Endothelial cell of umbilical vein (primary cell): ENCODE measurements around the gene PPFIA3. TPM values are rescaled to one million over a fixed set of nuclear protein-coding genes. Genes with fewer than 3 reads are reported as not detected.

ENCODE experiments used
- Bru-seq: library from RNA; stranded (reverse); fragments of 400-500 nt; gene quantifications from one replicate; lab custom pipeline; 2021; lab: Mats Ljungman, UMichigan
- BruChase-seq, 2 experiments: library from RNA; stranded (reverse); fragments of 400-500 nt; gene quantifications; one replicate each; lab custom pipeline; 2021; lab: Mats Ljungman, UMichigan
- BruUV-seq: library from RNA; stranded (reverse); fragments of 400-500 nt; replicated peaks from 2 replicates; lab custom pipeline; 2021; lab: Mats Ljungman, UMichigan
- CTCF ChIA-PET: fragments of 300-600, 350-600 bp; sonication (Branson Sonifier 250); formaldehyde crosslinking; loops from one replicate; lab custom pipeline; 2021; ENCODE audit warnings: antibody characterized with exemption, inconsistent platforms; lab: Charles Lee
- POLR2A ChIA-PET: fragments of 300-600, 350-600 bp; sonication (Branson Sonifier 250); formaldehyde crosslinking; loops from one replicate; lab custom pipeline; 2021; ENCODE audit warnings: antibody characterized with exemption, inconsistent platforms; lab: Charles Lee
- DNase-seq: peaks from one replicate; pipeline ENCODE4 v3.0.0-alpha.2; 2011; ENCODE audit warnings: low read depth, low spot score
- FAIRE-seq: peaks from 2 replicates; lab custom pipeline; 2011; peaks lifted over from hg19 to GRCh38; lab: Jason Lieb, UNC
- H2AFZ ChIP-seq: 2 replicates; pipeline ENCODE4 v1.6.0; 2012; ENCODE audit warnings: low read depth, low read length, control low read depth, inconsistent platforms
- H3K27ac ChIP-seq: 2 replicates; pipeline ENCODE4 v1.5.1; 2011; ENCODE audit warnings: low read depth, mild to moderate bottlenecking, control low read depth, low read length, moderate library complexity; ENCODE audit not compliant: insufficient read depth
- H3K27me3 ChIP-seq, 2 experiments: 2 replicates each; pipeline versions ENCODE4 v1.6.0 to v1.6.1; 2011; ENCODE audit warnings: low read length in 2 of 2, mixed read lengths in 1 of 2; ENCODE audit not compliant: control insufficient read depth in 2 of 2, insufficient read depth in 2 of 2
- H3K36me3 ChIP-seq, 2 experiments: 2 replicates in 1 of 2; 3 replicates in 1 of 2; pipeline ENCODE4 v1.5.1; 2011; ENCODE audit warnings: low read length in 2 of 2, mild to moderate bottlenecking in 1 of 2, moderate library complexity in 1 of 2; ENCODE audit not compliant: control insufficient read depth in 2 of 2, insufficient read depth in 2 of 2; ENCODE audit errors: extremely low read depth in 1 of 2
- H3K4me1 ChIP-seq: 3 replicates; pipeline ENCODE4 v1.5.1; 2011; ENCODE audit warnings: mild to moderate bottlenecking, low read length; ENCODE audit not compliant: control insufficient read depth, insufficient read depth; ENCODE audit errors: extremely low read depth
- H3K4me2 ChIP-seq: 2 replicates; pipeline ENCODE4 v1.6.1; 2011; ENCODE audit warnings: low read length, control low read depth, mixed read lengths; ENCODE audit not compliant: insufficient read depth
- H3K4me3 ChIP-seq, 3 experiments: fragments of 200-600 bp in 1 of 3; sonication (generic), shearing (Covaris generic) in 1 of 3; replicated peaks in 1 of 3; 2 replicates each; pipeline ENCODE4 v1.5.1; 2011 to 2016; ENCODE audit warnings: control low read depth in 3 of 3, low read length in 3 of 3, mild to moderate bottlenecking in 2 of 3, inconsistent platforms in 1 of 3, low read depth in 1 of 3, moderate library complexity in 1 of 3; ENCODE audit not compliant: insufficient read depth in 1 of 3
- H3K79me2 ChIP-seq: 2 replicates; pipeline ENCODE4 v1.6.0; 2012; ENCODE audit warnings: low read length, inconsistent platforms; ENCODE audit not compliant: control insufficient read depth, insufficient read depth
- H3K9ac ChIP-seq: replicated peaks from 2 replicates; pipeline ENCODE3; 2011; ENCODE audit warnings: low read length, control low read depth; ENCODE audit not compliant: insufficient read depth; ENCODE audit errors: extremely low read depth
- H3K9me1 ChIP-seq: replicated peaks from 3 replicates; pipeline ENCODE4 v1.6.0; 2011; ENCODE audit warnings: mild to moderate bottlenecking, low read length; ENCODE audit not compliant: control insufficient read depth, insufficient read depth; ENCODE audit errors: extremely low read depth
- H3K9me3 ChIP-seq: replicated peaks from 2 replicates; pipeline ENCODE4 v1.5.1; 2012; ENCODE audit warnings: low read length, inconsistent platforms; ENCODE audit not compliant: control insufficient read depth, insufficient read depth
- H4K20me1 ChIP-seq: replicated peaks from 2 replicates; pipeline ENCODE3; 2011; ENCODE audit warnings: mild to moderate bottlenecking, low read length; ENCODE audit not compliant: control insufficient read depth, insufficient read depth; ENCODE audit errors: extremely low read depth
- CTCF ChIP-seq, 2 donors: IDR thresholded peaks; 1 replicate in 1 of 2; 2 replicates in 1 of 2; pipeline ENCODE4 v1.5.1; 2011; ENCODE audit warnings: low read length in 2 of 2, mild to moderate bottlenecking in 2 of 2, moderate library complexity in 2 of 2, control low read depth in 1 of 2, inconsistent platforms in 1 of 2, low read depth in 1 of 2; ENCODE audit not compliant: insufficient read depth in 1 of 2; ENCODE audit errors: extremely low read depth in 1 of 2
- EZH2 ChIP-seq: IDR thresholded peaks from 2 replicates; pipeline ENCODE4 v1.6.1; 2012; ENCODE audit warnings: borderline replicate concordance, low read depth, mild to moderate bottlenecking, moderate library complexity, low read length, inconsistent platforms; ENCODE audit not compliant: severe bottlenecking
- MAX ChIP-seq: IDR thresholded peaks from 2 replicates; pipeline ENCODE4 v1.6.1; 2011; ENCODE audit not compliant: insufficient read depth, insufficient read length
- POLR2A ChIP-seq: IDR thresholded peaks from 2 replicates; pipeline ENCODE4 v1.6.1; 2012; ENCODE audit warnings: low read depth, mild to moderate bottlenecking, control low read depth, low read length
- POLR2AphosphoS5 ChIP-seq: IDR thresholded peaks from 2 replicates; pipeline ENCODE4 v1.6.1; 2012; ENCODE audit warnings: low read depth, mild to moderate bottlenecking, control low read depth, low read length, moderate library complexity; ENCODE audit not compliant: insufficient read depth
- dilution Hi-C: fragments of 300-500 bp; cut with MboI; formaldehyde crosslinking; loops from one replicate; pipeline ENCODE4 v1.15.0; 2019; ENCODE audit warnings: low sequenced_read_pairs; ENCODE audit not compliant: extremely low pct_ligation_motif_present
- intact Hi-C: fragments of 100-400 bp; cut with micrococcal nuclease; formaldehyde crosslinking; loops from one replicate; pipeline ENCODE4 v1.10.0; 2022
- long read RNA-seq: library from polyadenylated mRNA; stranded (forward); transcript quantifications from one replicate; pipeline ENCODE4 v2.0.0, GENCODE V29; 2021
- polyA minus RNA-seq, 3 experiments: library from RNA; depleted of rRNA, polyadenylated mRNA; stranded (reverse); fragments of >200 nt; gene quantifications; 1 replicate in 1 of 3; 2 replicates in 2 of 3; pipeline ENCODE4 v1.2.3, GENCODE V29; 2011
- polyA plus RNA-seq, 4 experiments: library from polyadenylated mRNA; depleted of rRNA in 3 of 4; stranded (reverse) in 3 of 4; unstranded in 1 of 4; fragments of >200 nt; gene quantifications; 2 replicates each; pipeline versions ENCODE4 v1.2.1 to v1.2.3, GENCODE V29; 2011 to 2012; ENCODE audit warnings: missing spikeins in 1 of 4
- total RNA-seq: library from RNA; stranded (reverse); gene quantifications from 2 replicates; pipeline ENCODE4 v1.2.3, GENCODE V29; 2021

PPFIA3 gene
- total RNA-seq (2.0 and 2.6 TPM in 2 replicates), polyA plus RNA-seq (1.3 and 1.4 TPM in 2 replicates), polyA minus RNA-seq (0.90 and 1.3 TPM in 2 replicates), Bru-seq, nascent RNA (percentile 10 among the genes with signal in this experiment), BruChase-seq, experiment 1, labeled RNA remaining after a 6-hour chase (percentile 20 among the genes with signal in this experiment), BruChase-seq, experiment 2, labeled RNA remaining after a 2-hour chase (percentile 20 among the genes with signal in this experiment)
- polyA plus RNA-seq (2011; cell fraction: cytosol; rRNA removed), result 0.58 and 0.99 TPM in 2 replicates
- 1.2 and 1.3 TPM in 2 replicates for polyA plus RNA-seq (2011; cell fraction: nucleus; rRNA removed)
- 2.1 and 2.7 TPM in 2 replicates for polyA plus RNA-seq (2012)
- 5.9 TPM for polyA minus RNA-seq (2011; cell fraction: cytosol; rRNA and poly(A)+ RNA removed)
- polyA minus RNA-seq (2011; cell fraction: nucleus; rRNA and poly(A)+ RNA removed), result 0.24 and 1.2 TPM in 2 replicates
- long read RNA-seq, partial matches to known transcripts, result 2 of 6 reads
- long read RNA-seq, other reads (novel, unspliced or antisense), result 1 of 6 reads

- Histone ChIP-seq H3K4me3 (peak within 1 kb of the TSS; percentile 16 to 65 (median 57)), H2AFZ (peak within 1 kb of the TSS; percentile 80), H3K4me2 (peak within 1 kb of the TSS; percentile 41), H3K4me1 (peaks cover 12% of the 10 kb centered on the region), H3K27ac (peak within 1 kb of the TSS; percentile 63), H3K27me3 (peaks cover 4 to 8% of the 10 kb centered on the region in 2 experiments), H3K9me1 (no peaks in the 10 kb centered on the region), H4K20me1 (no peaks in the 10 kb centered on the region), H3K9me3 (no peaks in the 10 kb centered on the region), H3K36me3 (no peaks in the 10 kb centered on the region), H3K79me2 (no peaks in the 10 kb centered on the region), H3K9ac (peak within 1 kb of the TSS; percentile 69)
- TF ChIP-seq POLR2AphosphoS5 (peak; percentile 24), POLR2A (no peak), CTCF (IDR thresholded peaks at IDR 0.05; ENCODE audit: extremely low read depth in 1 of 2, insufficient read depth in 1 of 2, low read depth in 1 of 2, low read length in 2 of 2) (no peak), EZH2 (no peak), MAX (no peak)
- peak; percentile 73 for FAIRE-seq
- no TSS peak for BruUV-seq
- dilution Hi-C loops, result no loop called here
- ChIA-PET POLR2A (no interaction called here), CTCF (interaction anchor here (0.8 to 2.7 kb wide), 11 partner anchors 13 to 105 kb away, joined by 3 to 13 read pairs (median 5); no protein-coding TSS in a partner anchor)
- intact Hi-C loops, result loop anchor here (1.0 to 5.0 kb wide), 2 partner anchors 30 to 78 kb away; no protein-coding TSS in a partner anchor
- DNase-seq, result peak; percentile 51
Observed at GRCh38 chr19:49119411-49120324, at the start of gene PPFIA3. Gene PPFIA3, plus strand, starts transcription at chr19:49119544. Its CDS starts 8,330 bp downstream, at chr19:49127874.
